ENCODE measurements around the gene PCGF1.

PCGF1 gene

GRCh38 chr2:74515271-74515980 lies 7.9 kb upstream of the PCGF1 start:
- DNase-seq (ENCODE audit: low spot score), result no peak

GRCh38 chr2:74514368-74515270 lies 7.1 kb upstream of the PCGF1 start, which contains the start of gene TLX2:
Gene TLX2, plus strand, starts transcription at chr2:74514450. Its CDS starts 357 bp downstream, at chr2:74514807.
- no peak for DNase-seq (ENCODE audit: low spot score)

GRCh38 chr2:74513605-74514367 lies 6.3 kb upstream of the PCGF1 start:
- no peak for DNase-seq (ENCODE audit: low spot score)

GRCh38 chr2:74512744-74513604 lies 5.5 kb upstream of the PCGF1 start:
- DNase-seq (ENCODE audit: low spot score), result no peak

- no peak for DNase-seq (ENCODE audit: low spot score)
Measured at GRCh38 chr2:74511104-74511989, 3.9 kb upstream of the PCGF1 start.

- DNase-seq (ENCODE audit: low spot score), result no peak
Measured at GRCh38 chr2:74510272-74510671, 2.8 kb upstream of the PCGF1 start.

GRCh38 chr2:74507926-74508520 lies 528 bp upstream of the PCGF1 start:
- DNase-seq (ENCODE audit: low spot score), result no peak

GRCh38 chr2:74505448-74506246 lies 1.8 kb downstream of the PCGF1 start:
- no peak for DNase-seq (ENCODE audit: low spot score)

GRCh38 chr2:74504591-74504990 lies 2.9 kb downstream of the PCGF1 start:
- DNase-seq (ENCODE audit: low spot score), result no peak

- DNase-seq (ENCODE audit: low spot score), result no peak
Measured at GRCh38 chr2:74503506-74504475, 3.7 kb downstream of the PCGF1 start.

GRCh38 chr2:74502720-74503505 lies 4.6 kb downstream of the PCGF1 start:
- no peak for DNase-seq (ENCODE audit: low spot score)

- no peak for DNase-seq (ENCODE audit: low spot score)
Measured at GRCh38 chr2:74502147-74502719, 5.3 kb downstream of the PCGF1 start.

- no peak for DNase-seq (ENCODE audit: low spot score)
Measured at GRCh38 chr2:74501335-74502071, 6.0 kb downstream of the PCGF1 start.

- DNase-seq (ENCODE audit: low spot score), result no peak
Measured at GRCh38 chr2:74500578-74500946, 6.9 kb downstream of the PCGF1 start.

GRCh38 chr2:74499940-74500577 lies 7.4 kb downstream of the PCGF1 start:
- DNase-seq (ENCODE audit: low spot score), result no peak

Data from left forelimb (tissue), 1 donor.